HepG2 (cell line): ENCODE measurements around the gene TNFRSF11A. TPM values are rescaled to one million over a fixed set of nuclear protein-coding genes. Genes with fewer than 3 reads are reported as not detected.

Experiments used
- KLF11 ChIP-seq: IDR thresholded peaks from 2 replicates; pipeline ENCODE4 v1.6.1; 2016; ENCODE audit warnings: missing compliant biosample characterization
- PHF21A ChIP-seq: sonication (generic); formaldehyde crosslinking; IDR thresholded peaks from 2 replicates; pipeline ENCODE4 v1.5.0; 2020; ENCODE audit warnings: mild to moderate bottlenecking, missing genetic modification reagents
- ZBTB7A ChIP-seq: sonication (generic); formaldehyde crosslinking; IDR thresholded peaks from 2 replicates; pipeline ENCODE4 v1.8.0; 2022; ENCODE audit warnings: mild to moderate bottlenecking, missing genetic modification reagents
- ZC3H13 ChIP-seq: sonication (generic); formaldehyde crosslinking; IDR thresholded peaks from 2 replicates; pipeline ENCODE4 v1.8.1; 2023; ENCODE audit warnings: mild to moderate bottlenecking, missing genetic modification reagents, moderate library complexity
- ZFP90 ChIP-seq: sonication (generic); formaldehyde crosslinking; IDR thresholded peaks from 2 replicates; pipeline ENCODE4 v1.8.0; 2022; ENCODE audit warnings: missing genetic modification reagents, mild to moderate bottlenecking, inconsistent platforms, borderline replicate concordance
- ZNF34 ChIP-seq: sonication (generic); formaldehyde crosslinking; IDR thresholded peaks from 2 replicates; pipeline ENCODE4 v1.4.0; 2020; ENCODE audit warnings: mild to moderate bottlenecking, missing genetic modification reagents, borderline replicate concordance
- ZNF431 ChIP-seq: sonication (generic); formaldehyde crosslinking; IDR thresholded peaks from 2 replicates; pipeline ENCODE4 v1.9.0; 2022; ENCODE audit warnings: missing genetic modification reagents, low read depth, mild to moderate bottlenecking, borderline replicate concordance
- ZNF510 ChIP-seq: sonication (generic); formaldehyde crosslinking; IDR thresholded peaks from 2 replicates; pipeline ENCODE4 v1.4.0; 2020; ENCODE audit warnings: low read depth, mild to moderate bottlenecking, missing genetic modification reagents
- ZNF557 ChIP-seq: sonication (generic); formaldehyde crosslinking; IDR thresholded peaks from 2 replicates; pipeline ENCODE4 v1.4.0; 2020; ENCODE audit warnings: missing genetic modification reagents
- ZNF674 ChIP-seq: sonication (generic); formaldehyde crosslinking; IDR thresholded peaks from 2 replicates; pipeline ENCODE4 v1.5.0; 2020; ENCODE audit warnings: low read depth, mild to moderate bottlenecking, missing genetic modification reagents
- polyA plus RNA-seq, 8 experiments: library from polyadenylated mRNA; depleted of rRNA in 3 of 8; stranded (reverse) in 7 of 8; unstranded in 1 of 8; fragments of >200 nt; fragmentation: Illumina TruSeq in 4 of 8; extraction: Trizol in 4 of 8; gene quantifications; 2 replicates each; pipeline versions ENCODE4 v1.2.1 to v1.2.3, GENCODE V29; 2011 to 2016; ENCODE audit warnings: low read depth in 4 of 8, missing spikeins in 1 of 8, mixed read lengths in 1 of 8; ENCODE audit not compliant: insufficient read depth in 1 of 8
- total RNA-seq, 5 experiments: library from RNA; depleted of rRNA; stranded (reverse); fragments of >200 nt; fragmentation: Illumina TruSeq; extraction: Trizol; gene quantifications; 2 replicates each; pipeline ENCODE4 v1.2.3, GENCODE V29; 2016; ENCODE audit warnings: low read depth in 1 of 5
- TF ChIP-seq, protein P1 (sequence below): sonication (generic); formaldehyde crosslinking; IDR thresholded peaks from 2 replicates; pipeline ENCODE4 v1.8.0; 2022; ENCODE audit warnings: missing genetic modification reagents, mild to moderate bottlenecking, inconsistent platforms, borderline replicate concordance
- TF ChIP-seq, protein P2 (sequence below): sonication (generic); formaldehyde crosslinking; IDR thresholded peaks from 2 replicates; pipeline ENCODE4 v1.8.0; 2023; ENCODE audit warnings: mild to moderate bottlenecking, missing genetic modification reagents
- TF ChIP-seq, protein P3 (sequence below): sonication (generic); formaldehyde crosslinking; conservative IDR thresholded peaks from 2 replicates; pipeline ENCODE4 v1.4.0; 2020; ENCODE audit warnings: missing genetic modification reagents
- TF ChIP-seq, protein P4 (sequence below): fragments of 450-650 bp; IDR thresholded peaks from 2 replicates; pipeline ENCODE4 v1.6.1; 2017
- TF ChIP-seq, protein P5 (sequence below): sonication (generic); formaldehyde crosslinking; IDR thresholded peaks from 2 replicates; pipeline ENCODE4 v1.4.0; 2020; ENCODE audit warnings: missing genetic modification reagents, borderline replicate concordance
- TF ChIP-seq, protein P6 (sequence below): sonication (generic); formaldehyde crosslinking; IDR thresholded peaks from 2 replicates; pipeline ENCODE4 v1.9.0; 2021; ENCODE audit warnings: missing genetic modification reagents, borderline replicate concordance

The TNFRSF11A gene
- total and polyA plus RNA-seq, 2 of the 13 experiments (the other 11 are each of a cell fraction or from before 2014, with no cell fraction given): 4.6 to 6.4 TPM

DNA sequence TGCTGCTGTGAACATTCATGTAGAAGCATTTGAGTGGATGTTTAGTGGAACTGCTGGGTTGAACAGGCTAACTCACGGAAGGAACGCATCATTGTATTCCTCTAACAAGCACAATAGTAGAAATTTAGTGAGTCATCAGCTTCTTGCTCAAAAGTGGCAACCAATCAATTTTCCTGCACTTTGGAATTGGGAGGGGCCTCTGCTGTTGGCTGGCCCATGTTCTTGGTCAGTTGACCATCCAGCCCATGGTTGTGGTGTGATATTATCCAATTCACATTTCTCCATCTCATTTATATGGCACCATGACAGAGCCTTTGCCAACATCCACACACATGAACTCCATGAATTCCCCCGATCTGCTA is 95.0 kb downstream of the TNFRSF11A start (continued):
- TF ChIP-seq, protein P1, sequence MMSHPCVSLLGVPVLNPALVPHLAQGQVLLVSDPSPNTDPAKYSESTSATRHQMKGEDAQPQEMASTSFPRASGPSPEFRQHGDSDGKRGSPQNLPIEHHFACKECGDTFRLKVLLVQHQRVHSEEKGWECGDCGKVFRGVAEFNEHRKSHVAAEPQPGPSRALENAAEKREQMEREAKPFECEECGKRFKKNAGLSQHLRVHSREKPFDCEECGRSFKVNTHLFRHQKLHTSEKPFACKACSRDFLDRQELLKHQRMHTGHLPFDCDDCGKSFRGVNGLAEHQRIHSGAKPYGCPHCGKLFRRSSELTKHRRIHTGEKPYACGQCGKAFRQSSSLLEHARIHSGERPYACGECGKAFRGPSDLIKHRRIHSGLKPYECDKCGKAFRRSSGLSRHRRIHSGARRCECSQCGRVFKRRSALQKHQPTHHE: no peak
- TF ChIP-seq KLF11 (CRISPR knock-in tag): no peak
- TF ChIP-seq, protein P2, sequence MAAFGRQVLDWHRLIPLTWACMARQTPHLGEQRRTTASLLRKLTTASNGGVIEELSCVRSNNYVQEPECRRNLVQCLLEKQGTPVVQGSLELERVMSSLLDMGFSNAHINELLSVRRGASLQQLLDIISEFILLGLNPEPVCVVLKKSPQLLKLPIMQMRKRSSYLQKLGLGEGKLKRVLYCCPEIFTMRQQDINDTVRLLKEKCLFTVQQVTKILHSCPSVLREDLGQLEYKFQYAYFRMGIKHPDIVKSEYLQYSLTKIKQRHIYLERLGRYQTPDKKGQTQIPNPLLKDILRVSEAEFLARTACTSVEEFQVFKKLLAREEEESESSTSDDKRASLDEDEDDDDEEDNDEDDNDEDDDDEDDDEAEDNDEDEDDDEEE (CRISPR knock-in tag): no peak
- no peak for TF ChIP-seq ZNF674 (CRISPR knock-in tag)
- TF ChIP-seq, protein P3, sequence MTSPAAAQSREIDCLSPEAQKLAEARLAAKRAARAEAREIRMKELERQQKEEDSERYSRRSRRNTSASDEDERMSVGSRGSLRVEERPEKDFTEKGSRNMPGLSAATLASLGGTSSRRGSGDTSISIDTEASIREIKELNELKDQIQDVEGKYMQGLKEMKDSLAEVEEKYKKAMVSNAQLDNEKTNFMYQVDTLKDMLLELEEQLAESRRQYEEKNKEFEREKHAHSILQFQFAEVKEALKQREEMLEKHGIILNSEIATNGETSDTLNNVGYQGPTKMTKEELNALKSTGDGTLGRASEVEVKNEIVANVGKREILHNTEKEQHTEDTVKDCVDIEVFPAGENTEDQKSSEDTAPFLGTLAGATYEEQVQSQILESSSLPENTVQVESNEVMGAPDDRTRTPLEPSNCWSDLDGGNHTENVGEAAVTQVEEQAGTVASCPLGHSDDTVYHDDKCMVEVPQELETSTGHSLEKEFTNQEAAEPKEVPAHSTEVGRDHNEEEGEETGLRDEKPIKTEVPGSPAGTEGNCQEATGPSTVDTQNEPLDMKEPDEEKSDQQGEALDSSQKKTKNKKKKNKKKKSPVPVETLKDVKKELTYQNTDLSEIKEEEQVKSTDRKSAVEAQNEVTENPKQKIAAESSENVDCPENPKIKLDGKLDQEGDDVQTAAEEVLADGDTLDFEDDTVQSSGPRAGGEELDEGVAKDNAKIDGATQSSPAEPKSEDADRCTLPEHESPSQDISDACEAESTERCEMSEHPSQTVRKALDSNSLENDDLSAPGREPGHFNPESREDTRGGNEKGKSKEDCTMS (CRISPR knock-in tag): no peak
- TF ChIP-seq ZNF34 (CRISPR knock-in tag): no peak
- TF ChIP-seq, protein P4, sequence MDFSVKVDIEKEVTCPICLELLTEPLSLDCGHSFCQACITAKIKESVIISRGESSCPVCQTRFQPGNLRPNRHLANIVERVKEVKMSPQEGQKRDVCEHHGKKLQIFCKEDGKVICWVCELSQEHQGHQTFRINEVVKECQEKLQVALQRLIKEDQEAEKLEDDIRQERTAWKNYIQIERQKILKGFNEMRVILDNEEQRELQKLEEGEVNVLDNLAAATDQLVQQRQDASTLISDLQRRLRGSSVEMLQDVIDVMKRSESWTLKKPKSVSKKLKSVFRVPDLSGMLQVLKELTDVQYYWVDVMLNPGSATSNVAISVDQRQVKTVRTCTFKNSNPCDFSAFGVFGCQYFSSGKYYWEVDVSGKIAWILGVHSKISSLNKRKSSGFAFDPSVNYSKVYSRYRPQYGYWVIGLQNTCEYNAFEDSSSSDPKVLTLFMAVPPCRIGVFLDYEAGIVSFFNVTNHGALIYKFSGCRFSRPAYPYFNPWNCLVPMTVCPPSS: no peak
- no peak for TF ChIP-seq ZNF557 (CRISPR knock-in tag)
- TF ChIP-seq ZC3H13 (CRISPR knock-in tag): no peak
- no peak for TF ChIP-seq ZFP90 (CRISPR knock-in tag)
- TF ChIP-seq, protein P5, sequence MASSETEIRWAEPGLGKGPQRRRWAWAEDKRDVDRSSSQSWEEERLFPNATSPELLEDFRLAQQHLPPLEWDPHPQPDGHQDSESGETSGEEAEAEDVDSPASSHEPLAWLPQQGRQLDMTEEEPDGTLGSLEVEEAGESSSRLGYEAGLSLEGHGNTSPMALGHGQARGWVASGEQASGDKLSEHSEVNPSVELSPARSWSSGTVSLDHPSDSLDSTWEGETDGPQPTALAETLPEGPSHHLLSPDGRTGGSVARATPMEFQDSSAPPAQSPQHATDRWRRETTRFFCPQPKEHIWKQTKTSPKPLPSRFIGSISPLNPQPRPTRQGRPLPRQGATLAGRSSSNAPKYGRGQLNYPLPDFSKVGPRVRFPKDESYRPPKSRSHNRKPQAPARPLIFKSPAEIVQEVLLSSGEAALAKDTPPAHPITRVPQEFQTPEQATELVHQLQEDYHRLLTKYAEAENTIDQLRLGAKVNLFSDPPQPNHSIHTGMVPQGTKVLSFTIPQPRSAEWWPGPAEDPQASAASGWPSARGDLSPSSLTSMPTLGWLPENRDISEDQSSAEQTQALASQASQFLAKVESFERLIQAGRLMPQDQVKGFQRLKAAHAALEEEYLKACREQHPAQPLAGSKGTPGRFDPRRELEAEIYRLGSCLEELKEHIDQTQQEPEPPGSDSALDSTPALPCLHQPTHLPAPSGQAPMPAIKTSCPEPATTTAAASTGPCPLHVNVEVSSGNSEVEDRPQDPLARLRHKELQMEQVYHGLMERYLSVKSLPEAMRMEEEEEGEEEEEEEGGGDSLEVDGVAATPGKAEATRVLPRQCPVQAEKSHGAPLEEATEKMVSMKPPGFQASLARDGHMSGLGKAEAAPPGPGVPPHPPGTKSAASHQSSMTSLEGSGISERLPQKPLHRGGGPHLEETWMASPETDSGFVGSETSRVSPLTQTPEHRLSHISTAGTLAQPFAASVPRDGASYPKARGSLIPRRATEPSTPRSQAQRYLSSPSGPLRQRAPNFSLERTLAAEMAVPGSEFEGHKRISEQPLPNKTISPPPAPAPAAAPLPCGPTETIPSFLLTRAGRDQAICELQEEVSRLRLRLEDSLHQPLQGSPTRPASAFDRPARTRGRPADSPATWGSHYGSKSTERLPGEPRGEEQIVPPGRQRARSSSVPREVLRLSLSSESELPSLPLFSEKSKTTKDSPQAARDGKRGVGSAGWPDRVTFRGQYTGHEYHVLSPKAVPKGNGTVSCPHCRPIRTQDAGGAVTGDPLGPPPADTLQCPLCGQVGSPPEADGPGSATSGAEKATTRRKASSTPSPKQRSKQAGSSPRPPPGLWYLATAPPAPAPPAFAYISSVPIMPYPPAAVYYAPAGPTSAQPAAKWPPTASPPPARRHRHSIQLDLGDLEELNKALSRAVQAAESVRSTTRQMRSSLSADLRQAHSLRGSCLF (CRISPR knock-in tag): no peak
- TF ChIP-seq ZNF431 (CRISPR knock-in tag): no peak
- TF ChIP-seq, protein P6, sequence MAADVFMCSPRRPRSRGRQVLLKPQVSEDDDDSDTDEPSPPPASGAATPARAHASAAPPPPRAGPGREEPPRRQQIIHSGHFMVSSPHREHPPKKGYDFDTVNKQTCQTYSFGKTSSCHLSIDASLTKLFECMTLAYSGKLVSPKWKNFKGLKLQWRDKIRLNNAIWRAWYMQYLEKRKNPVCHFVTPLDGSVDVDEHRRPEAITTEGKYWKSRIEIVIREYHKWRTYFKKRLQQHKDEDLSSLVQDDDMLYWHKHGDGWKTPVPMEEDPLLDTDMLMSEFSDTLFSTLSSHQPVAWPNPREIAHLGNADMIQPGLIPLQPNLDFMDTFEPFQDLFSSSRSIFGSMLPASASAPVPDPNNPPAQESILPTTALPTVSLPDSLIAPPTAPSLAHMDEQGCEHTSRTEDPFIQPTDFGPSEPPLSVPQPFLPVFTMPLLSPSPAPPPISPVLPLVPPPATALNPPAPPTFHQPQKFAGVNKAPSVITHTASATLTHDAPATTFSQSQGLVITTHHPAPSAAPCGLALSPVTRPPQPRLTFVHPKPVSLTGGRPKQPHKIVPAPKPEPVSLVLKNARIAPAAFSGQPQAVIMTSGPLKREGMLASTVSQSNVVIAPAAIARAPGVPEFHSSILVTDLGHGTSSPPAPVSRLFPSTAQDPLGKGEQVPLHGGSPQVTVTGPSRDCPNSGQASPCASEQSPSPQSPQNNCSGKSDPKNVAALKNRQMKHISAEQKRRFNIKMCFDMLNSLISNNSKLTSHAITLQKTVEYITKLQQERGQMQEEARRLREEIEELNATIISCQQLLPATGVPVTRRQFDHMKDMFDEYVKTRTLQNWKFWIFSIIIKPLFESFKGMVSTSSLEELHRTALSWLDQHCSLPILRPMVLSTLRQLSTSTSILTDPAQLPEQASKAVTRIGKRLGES (CRISPR knock-in tag): no peak
- no peak for TF ChIP-seq ZNF510
- TF ChIP-seq PHF21A (CRISPR knock-in tag): peak; percentile 23; the same call in 1 of the 2 replicates
- TF ChIP-seq ZBTB7A (CRISPR knock-in tag): no peak
